ENCODE measurements around the gene DENND1B. TPM values are rescaled to one million over a fixed set of nuclear protein-coding genes. Genes with fewer than 3 reads are reported as not detected.

The DENND1B gene
- total and polyA plus RNA-seq, 12 donors, result 1.5 to 36.3 (median 23.1) TPM

GRCh38 chr1:197750366-197750765 is 24.9 kb downstream of the DENND1B start:
- intact Hi-C loops (cut with DNase I), result no loop called here
- peaks cover 0 to 4% (median 0%) of the 10 kb centered on the region in 9 donors for H3K4me1 ChIP-seq
- H3K27ac ChIP-seq, result no peak overlapping the region
- H3K9me3 ChIP-seq, result peaks cover 0 to 4% (median 0%) of the 10 kb centered on the region in 11 donors
- no peaks in the 10 kb centered on the region for H3K27me3 ChIP-seq
- no peak for ATAC-seq
- no peak for TF ChIP-seq CTCF (IDR thresholded peaks at IDR 0.05)
- DNase-seq, result no peak
- no peak overlapping the region for H3K4me3 ChIP-seq
- peaks cover 0 to 8% (median 0%) of the 10 kb centered on the region in 9 donors for H3K36me3 ChIP-seq

GRCh38 chr1:197745911-197746310 is 29.4 kb downstream of the DENND1B start:
- no peak for ATAC-seq
- WGBS, 2 donors, result 78 to 85% methylated on average over 4 of the region's 4 CpGs
- peaks cover 0 to 19% (median 9%) of the 10 kb centered on the region in 9 donors for H3K4me1 ChIP-seq
- H3K27ac ChIP-seq, result no peak overlapping the region
- DNase-seq, result no peak
- H3K27me3 ChIP-seq, result no peaks in the 10 kb centered on the region
- H3K9me3 ChIP-seq, result peaks cover 0 to 7% (median 0%) of the 10 kb centered on the region in 11 donors
- no peak overlapping the region for H3K4me3 ChIP-seq
- TF ChIP-seq CTCF (IDR thresholded peaks at IDR 0.05), result no peak
- intact Hi-C loops (cut with DNase I), result no loop called here
- no peaks in the 10 kb centered on the region for H3K36me3 ChIP-seq

GRCh38 chr1:197744979-197745378 is 30.3 kb downstream of the DENND1B start:
- Histone ChIP-seq H3K36me3 (no peaks in the 10 kb centered on the region), H3K27me3 (no peaks in the 10 kb centered on the region), H3K27ac (no peak overlapping the region), H3K4me1 (peaks cover 0 to 19% (median 9%) of the 10 kb centered on the region in 9 donors), H3K4me3 (no peak overlapping the region), H3K9me3 (peaks cover 0 to 7% (median 0%) of the 10 kb centered on the region in 11 donors)
- DNase-seq (no peak), ATAC-seq (no peak)
- intact Hi-C loops (cut with DNase I), result no loop called here
- no peak for TF ChIP-seq CTCF (IDR thresholded peaks at IDR 0.05)
- 45 to 50% methylated on average over 1 of the region's 1 CpG for WGBS, 2 donors

- Histone ChIP-seq H3K36me3 (no peaks in the 10 kb centered on the region), H3K27ac (no peak overlapping the region), H3K4me3 (no peak overlapping the region), H3K4me1 (peaks cover 0 to 23% (median 15%) of the 10 kb centered on the region in 9 donors), H3K27me3 (no peaks in the 10 kb centered on the region), H3K9me3 (peaks cover 0 to 7% (median 0%) of the 10 kb centered on the region in 11 donors)
- TF ChIP-seq CTCF (IDR thresholded peaks at IDR 0.05), result no peak
- DNase-seq, result no peak
- ATAC-seq, result no peak
- intact Hi-C loops (cut with DNase I), result no loop called here
- 99 to 100% methylated on average over 2 of the region's 2 CpGs for WGBS, 2 donors
Measured at GRCh38 chr1:197743578-197743977, 31.7 kb downstream of the DENND1B start.

All from heart right ventricle (tissue), 16 donors.